Loucy (cell line): ENCODE measurements around the gene MMP17.

ENCODE experiments used
- H2AFZ ChIP-seq: fragments of 200-600 bp; sonication (generic); 2 replicates; pipeline ENCODE4 v1.6.0; 2016; ENCODE audit warnings: antibody characterized with exemption, mild to moderate bottlenecking, low read length, moderate library complexity
- H3F3A ChIP-seq: fragments of 200-600 bp; 2 replicates; pipeline ENCODE4 v1.6.0; 2016; ENCODE audit warnings: antibody characterized with exemption, low read depth, mild to moderate bottlenecking
- H3K27me3 ChIP-seq: fragments of 200-600 bp; sonication (generic); 2 replicates; pipeline ENCODE4 v1.6.1; 2014; ENCODE audit warnings: low read length, mild to moderate bottlenecking; ENCODE audit not compliant: insufficient read depth, poor library complexity, severe bottlenecking
- H3K36me3 ChIP-seq: fragments of 200-600 bp; sonication (generic); 2 replicates; pipeline ENCODE4 v1.6.1; 2016; ENCODE audit warnings: low read length; ENCODE audit not compliant: insufficient read depth
- H3K4me1 ChIP-seq: fragments of 200-600 bp; sonication (generic); 2 replicates; pipeline ENCODE4 v1.5.1; 2014; ENCODE audit warnings: low read length, mild to moderate bottlenecking; ENCODE audit not compliant: insufficient read depth, poor library complexity, severe bottlenecking
- H3K4me2 ChIP-seq: fragments of 200-600 bp; sonication (generic); 2 replicates; pipeline ENCODE4 v1.6.0; 2014; ENCODE audit warnings: antibody characterized with exemption, low read length, low read depth, mild to moderate bottlenecking; ENCODE audit not compliant: poor library complexity, severe bottlenecking
- H3K4me3 ChIP-seq: fragments of 200-600 bp; sonication (generic); 2 replicates; pipeline ENCODE4 v1.5.1; 2014; ENCODE audit warnings: low read length, mild to moderate bottlenecking, mixed read lengths; ENCODE audit not compliant: poor library complexity, severe bottlenecking
- H3K79me2 ChIP-seq: fragments of 200-600 bp; sonication (generic); 2 replicates; pipeline ENCODE4 v1.6.1; 2014; ENCODE audit warnings: low read length; ENCODE audit not compliant: insufficient read depth
- H3K9ac ChIP-seq: fragments of 200-600 bp; sonication (generic); 2 replicates; pipeline ENCODE4 v1.6.0; 2014; ENCODE audit warnings: mild to moderate bottlenecking, low read depth, low read length, moderate library complexity; ENCODE audit not compliant: poor library complexity, severe bottlenecking
- H3K9me2 ChIP-seq: fragments of 200-600 bp; sonication (generic); replicated peaks from 2 replicates; pipeline ENCODE4 v1.6.1; 2016; ENCODE audit warnings: low read depth, low read length, mixed read lengths
- H3K9me3 ChIP-seq: fragments of 200-600 bp; sonication (generic); 2 replicates; pipeline ENCODE4 v1.6.1; 2014; ENCODE audit warnings: mild to moderate bottlenecking, antibody characterized with exemption, low read length, low read depth; ENCODE audit not compliant: insufficient read depth
- H4K20me1 ChIP-seq: fragments of 200-600 bp; sonication (generic); 2 replicates; pipeline ENCODE4 v1.6.0; 2014; ENCODE audit warnings: antibody characterized with exemption, low read length, mild to moderate bottlenecking; ENCODE audit not compliant: insufficient read depth, poor library complexity, severe bottlenecking
- CTCF ChIP-seq: fragments of 200-600 bp; sonication (generic); conservative IDR thresholded peaks from 2 replicates; pipeline ENCODE4 v1.5.1; 2014; ENCODE audit warnings: mild to moderate bottlenecking, antibody characterized with exemption, low read length
- EZH2phosphoT487 ChIP-seq: fragments of 200-600 bp; IDR thresholded peaks from 2 replicates; pipeline ENCODE4 v1.6.1; 2018; ENCODE audit warnings: antibody characterized with exemption, mild to moderate bottlenecking, moderate library complexity, borderline replicate concordance

MMP17 gene

GRCh38 chr12:131831635-131832041 is 3.4 kb downstream of the MMP17 start:
- Histone ChIP-seq H3K4me3 (no peak overlapping the region), H3K9ac (no peak overlapping the region), H3K79me2 (no peaks in the 10 kb centered on the region), H3K36me3 (no peaks in the 10 kb centered on the region), H3K9me3 (no peaks in the 10 kb centered on the region), H3K9me2 (no peaks in the 10 kb centered on the region), H2AFZ (no peak overlapping the region), H3K27me3 (no peaks in the 10 kb centered on the region), H3K4me2 (no peak overlapping the region), H3K4me1 (peaks cover 7% of the 10 kb centered on the region), H3F3A (no peaks in the 10 kb centered on the region), H4K20me1 (no peaks in the 10 kb centered on the region)
- no peak for TF ChIP-seq CTCF
- no peak for TF ChIP-seq EZH2phosphoT487

GRCh38 chr12:131832321-131833231 is 4.4 kb downstream of the MMP17 start:
- Histone ChIP-seq H3F3A (no peaks in the 10 kb centered on the region), H3K27me3 (no peaks in the 10 kb centered on the region), H3K4me1 (peaks cover 7% of the 10 kb centered on the region), H4K20me1 (no peaks in the 10 kb centered on the region), H3K79me2 (no peaks in the 10 kb centered on the region), H3K4me2 (no peak overlapping the region), H3K9ac (no peak overlapping the region), H3K4me3 (no peak overlapping the region), H3K9me2 (no peaks in the 10 kb centered on the region), H2AFZ (no peak overlapping the region), H3K36me3 (no peaks in the 10 kb centered on the region), H3K9me3 (no peaks in the 10 kb centered on the region)
- no peak for TF ChIP-seq CTCF
- TF ChIP-seq EZH2phosphoT487, result no peak

GRCh38 chr12:131833288-131833895 is 5.2 kb downstream of the MMP17 start:
- Histone ChIP-seq H3K79me2 (no peaks in the 10 kb centered on the region), H3K9me2 (no peaks in the 10 kb centered on the region), H3K9me3 (no peaks in the 10 kb centered on the region), H3K27me3 (no peaks in the 10 kb centered on the region), H3K4me1 (peaks cover 7% of the 10 kb centered on the region), H3K4me2 (no peak overlapping the region), H3F3A (no peaks in the 10 kb centered on the region), H3K36me3 (no peaks in the 10 kb centered on the region), H3K4me3 (no peak overlapping the region), H2AFZ (no peak overlapping the region), H3K9ac (no peak overlapping the region), H4K20me1 (no peaks in the 10 kb centered on the region)
- no peak for TF ChIP-seq CTCF
- TF ChIP-seq EZH2phosphoT487, result no peak
